Muscle of leg (tissue), 11 donors: ENCODE data around the gene APBA2. TPM values are rescaled to one million over a fixed set of nuclear protein-coding genes. Genes with fewer than 3 reads are reported as not detected.
"Not testable (repeated sequence)": the region's sequence is repeated elsewhere in the genome, so short reads cannot be mapped to it uniquely, and the experiment has no call there.

ENCODE experiments used
- DNase-seq: peaks from one replicate; pipeline ENCODE4 v3.0.0; 2013
- H3K27ac ChIP-seq: one replicate; pipeline ENCODE4 v1.5.1; 2013; ENCODE audit warnings: mild to moderate bottlenecking, low read length, control low read depth
- H3K27me3 ChIP-seq: one replicate; pipeline ENCODE4 v1.6.1; 2013; ENCODE audit warnings: low read length; ENCODE audit not compliant: control insufficient read depth, insufficient read depth
- H3K36me3 ChIP-seq: one replicate; pipeline ENCODE4 v1.6.1; 2013; ENCODE audit warnings: low read length; ENCODE audit not compliant: control insufficient read depth, insufficient read depth
- H3K4me1 ChIP-seq: one replicate; pipeline ENCODE4 v1.6.1; 2013; ENCODE audit warnings: low read length; ENCODE audit not compliant: control insufficient read depth, insufficient read depth
- H3K4me3 ChIP-seq: one replicate; pipeline ENCODE4 v1.5.1; 2013; ENCODE audit warnings: low read length, control low read depth
- H3K9me3 ChIP-seq: replicated peaks from 2 replicates; pipeline ENCODE4 v1.6.1; 2013; ENCODE audit warnings: low read depth, low read length; ENCODE audit not compliant: control insufficient read depth
- WGBS: methylation state at CpG from one replicate; pipeline ENCODE4 v1.1.5; 2013; ENCODE audit warnings: missing lambda C conversion rate; ENCODE audit not compliant: insufficient coverage; 5-methylcytosine and 5-hydroxymethylcytosine counted together
- polyA plus RNA-seq, 8 donors: library from polyadenylated mRNA; unstranded; fragments of 120-200 nt; gene quantifications; one replicate each; pipeline versions ENCODE4 v1.2.1 to v1.2.3, GENCODE V29; 2013; ENCODE audit warnings: inconsistent platforms in 1 of 8, low replicate concordance in 1 of 8; ENCODE audit not compliant: insufficient read length in 8 of 8, insufficient read depth in 1 of 8
- total RNA-seq: library from RNA; stranded (reverse); fragments of 120-200 nt; gene quantifications from one replicate; pipeline ENCODE4 v1.2.4, GENCODE V29; 2013

APBA2 gene
- total and polyA plus RNA-seq, 9 donors: 4.0 to 9.7 (median 5.7) TPM

GRCh38 chr15:29162411-29162810 lies 276.6 kb downstream of the APBA2 start:
- no peaks in the 10 kb centered on the region for H3K36me3 ChIP-seq
- no peaks in the 10 kb centered on the region for H3K27me3 ChIP-seq
- H3K4me3 ChIP-seq: no peak overlapping the region
- DNase-seq: no peak
- 93% methylated on average over 5 of the region's 5 CpGs for WGBS
- H3K4me1 ChIP-seq: no peaks in the 10 kb centered on the region
- no peak overlapping the region for H3K27ac ChIP-seq
- peaks cover 5% of the 10 kb centered on the region for H3K9me3 ChIP-seq

GRCh38 chr15:29167122-29167521 lies 281.3 kb downstream of the APBA2 start:
- not testable (repeated sequence) for H3K4me3 ChIP-seq, DNase-seq, H3K27me3 ChIP-seq, H3K27ac ChIP-seq, H3K36me3 ChIP-seq, H3K9me3 ChIP-seq, H3K4me1 ChIP-seq
- WGBS: no CpG with 5 or more reads among the region's 2 CpGs

Other genes with a start within 250 kb of the APBA2 start
- 0.53 TPM for gene GOLGA8M, start 173.6 kb upstream of the APBA2 start, total RNA-seq
- 1 to 10 TPM in 6 of 8 donors, under 1 TPM in 2; 0.88 to 2.7 (median 1.3) TPM for gene GOLGA8M, start 173.6 kb upstream of the APBA2 start, polyA plus RNA-seq
- gene GOLGA6L7, start 37.3 kb upstream of the APBA2 start, total RNA-seq: not detected
- gene GOLGA6L7, start 37.3 kb upstream of the APBA2 start, polyA plus RNA-seq: under 1 TPM in 7 of 8 donors, not detected in 1; 0.06 to 0.28 (median 0.15) TPM